GM18520 (cell line): Measurements from ENCODE around the gene PPP1R3F.

Experiments
- ATAC-seq: cut with Tn5 transposase; IDR thresholded peaks from one replicate; pipeline ENCODE4 v1.9.1; 2021; ENCODE audit not compliant: unreplicated experiment

Gene PPP1R3F

GRCh38 chrX:49249071-49249470 lies 20.5 kb upstream of the PPP1R3F start:
- no peak for ATAC-seq

GRCh38 chrX:49249616-49250015 lies 20.0 kb upstream of the PPP1R3F start:
- ATAC-seq = no peak

- no peak for ATAC-seq
Observed at GRCh38 chrX:49250066-49250465, 19.5 kb upstream of the PPP1R3F start.

- no peak for ATAC-seq
Observed at GRCh38 chrX:49250578-49250977, 19.0 kb upstream of the PPP1R3F start.

GRCh38 chrX:49251325-49251724 lies 18.3 kb upstream of the PPP1R3F start:
- ATAC-seq = no peak

GRCh38 chrX:49254639-49255038 lies 15.0 kb upstream of the PPP1R3F start:
- ATAC-seq = no peak

- ATAC-seq = no peak
Observed at GRCh38 chrX:49256268-49256995, 13.2 kb upstream of the PPP1R3F start.

- no peak for ATAC-seq
Observed at GRCh38 chrX:49257074-49257790, 12.4 kb upstream of the PPP1R3F start.

- no peak for ATAC-seq
Observed at GRCh38 chrX:49257846-49258748, 11.5 kb upstream of the PPP1R3F start.

- no peak for ATAC-seq
Observed at GRCh38 chrX:49258749-49259124, 10.9 kb upstream of the PPP1R3F start.

- ATAC-seq = no peak
Observed at GRCh38 chrX:49260221-49260985, 9.2 kb upstream of the PPP1R3F start.

- no peak for ATAC-seq
Observed at GRCh38 chrX:49262603-49263002, 7.0 kb upstream of the PPP1R3F start.

GRCh38 chrX:49263631-49264030 lies 6.0 kb upstream of the PPP1R3F start:
- ATAC-seq = no peak

GRCh38 chrX:49264460-49264859 lies 5.1 kb upstream of the PPP1R3F start, which contains the start of gene FOXP3:
TSS of gene FOXP3 (minus strand) at chrX:49264710. CDS start at chrX:49258505, 6,205 bp downstream.
- no peak for ATAC-seq

GRCh38 chrX:49266523-49267445 lies 2.8 kb upstream of the PPP1R3F start:
- ATAC-seq = no peak

- no peak for ATAC-seq
Observed at GRCh38 chrX:49268702-49269009, 937 bp upstream of the PPP1R3F start.

GRCh38 chrX:49269010-49269766 lies 405 bp upstream of the PPP1R3F start:
- peak; percentile 83 for ATAC-seq

GRCh38 chrX:49270249-49270921 lies 792 bp downstream of the PPP1R3F start:
- no peak for ATAC-seq

- no peak for ATAC-seq
Observed at GRCh38 chrX:49271341-49271740, 1.7 kb downstream of the PPP1R3F start.
